ENCODE results near the gene SEMA3A. TPM values are rescaled to one million over a fixed set of nuclear protein-coding genes. Genes with fewer than 3 reads are reported as not detected.

The SEMA3A gene
- total RNA-seq, 4 donors from 2014 or later: 2.9 to 42.5 (median 25.7) TPM

GRCh38 chr7:84102213-84102612 is 92.4 kb downstream of the SEMA3A start:
- TF ChIP-seq CTCF (IDR thresholded peaks at IDR 0.05; ENCODE audit: low read depth): no peak

GRCh38 chr7:84100866-84101265 is 93.7 kb downstream of the SEMA3A start:
- no peak for TF ChIP-seq CTCF (IDR thresholded peaks at IDR 0.05; ENCODE audit: low read depth)

- no peak for TF ChIP-seq CTCF (IDR thresholded peaks at IDR 0.05; ENCODE audit: low read depth)
Observed at GRCh38 chr7:84095971-84096370, 98.6 kb downstream of the SEMA3A start.

- TF ChIP-seq CTCF (IDR thresholded peaks at IDR 0.05; ENCODE audit: low read depth): no peak
Observed at GRCh38 chr7:84092207-84092606, 102.4 kb downstream of the SEMA3A start.

GRCh38 chr7:84091318-84091717 is 103.3 kb downstream of the SEMA3A start:
- no peak for TF ChIP-seq CTCF (IDR thresholded peaks at IDR 0.05; ENCODE audit: low read depth)

- no peak for TF ChIP-seq CTCF (IDR thresholded peaks at IDR 0.05; ENCODE audit: low read depth)
Observed at GRCh38 chr7:84088802-84089201, 105.8 kb downstream of the SEMA3A start.

GRCh38 chr7:84085998-84086397 is 108.6 kb downstream of the SEMA3A start:
- TF ChIP-seq CTCF (IDR thresholded peaks at IDR 0.05; ENCODE audit: low read depth): no peak
